Lower leg skin (tissue), 4 donors: ENCODE data around the gene TUBA3C. TPM values are rescaled to one million over a fixed set of nuclear protein-coding genes. Genes with fewer than 3 reads are reported as not detected.
"Not testable (repeated sequence)": the region's sequence is repeated elsewhere in the genome, so short reads cannot be mapped to it uniquely, and the experiment has no call there.

Source experiments
- DNase-seq, 2 donors: peaks; one replicate each; pipeline ENCODE4 v3.0.0-alpha.2; 2019; ENCODE audit warnings: low spot score in 2 of 2
- H3K4me3 ChIP-seq: fragments of 200-600 bp; sonication (generic); 2 replicates; pipeline ENCODE4 v1.5.1; 2017; ENCODE audit warnings: mild to moderate bottlenecking, low read depth; ENCODE audit not compliant: poor library complexity, severe bottlenecking
- CTCF ChIP-seq, 3 donors: fragments of 450-650 bp; IDR thresholded peaks; one replicate each; pipeline ENCODE4 v1.5.1; 2016; ENCODE audit warnings: antibody characterized with exemption in 3 of 3, mild to moderate bottlenecking in 3 of 3, moderate library complexity in 2 of 3
- POLR2A ChIP-seq, 2 donors: fragments of 450-650 bp; IDR thresholded peaks; one replicate each; pipeline ENCODE4 v1.6.1; 2016 to 2017; ENCODE audit warnings: antibody characterized with exemption in 2 of 2, mild to moderate bottlenecking in 1 of 2, moderate library complexity in 1 of 2
- WGBS, 2 donors: methylation state at CpG; one replicate each; pipeline ENCODE4 v1.1.5; 2018; 5-methylcytosine and 5-hydroxymethylcytosine counted together
- intact Hi-C: fragments of 100-400 bp; cut with DNase I; formaldehyde crosslinking; loops from one replicate; pipeline ENCODE4 v1.15.0; 2023; ENCODE audit warnings: low total_unique reads
- total RNA-seq, 4 donors: library from RNA; depleted of rRNA; stranded (reverse); fragments of >200 nt; gene quantifications; one replicate each; pipeline ENCODE4 v1.1.0, GENCODE V29; 2016

Gene TUBA3C
- total RNA-seq, 4 donors from 2014 or later = not detected

GRCh38 chr13:19178901-19179593 lies 2.6 kb downstream of the TUBA3C start:
- intact Hi-C loops = no loop called here
- no peak for TF ChIP-seq POLR2A (IDR thresholded peaks at IDR 0.05)
- no peak for TF ChIP-seq CTCF (IDR thresholded peaks at IDR 0.05)
- DNase-seq = peak in 1 of 2 donors; percentile 58
- 76 to 82% methylated on average over 15 of the region's 15 CpGs for WGBS, 2 donors
- H3K4me3 ChIP-seq = no peak overlapping the region

- intact Hi-C loops = not testable (repeated sequence)
- 84 to 86% methylated on average over 31 to 36 of the region's 36 CpGs for WGBS, 2 donors
These were observed 4.4 kb downstream of the TUBA3C start for GRCh38 chr13:19176981-19177776.

GRCh38 chr13:19173752-19174151 lies 7.9 kb downstream of the TUBA3C start:
- no peak overlapping the region for H3K4me3 ChIP-seq
- WGBS, 2 donors = 80 to 82% methylated on average over 16 of the region's 16 CpGs
- DNase-seq = no peak
- intact Hi-C loops = no loop called here
- TF ChIP-seq CTCF (IDR thresholded peaks at IDR 0.05) = no peak
- no peak for TF ChIP-seq POLR2A (IDR thresholded peaks at IDR 0.05)

More at GRCh38 chr13:19176981-19177776, 4.4 kb downstream of the TUBA3C start:
- H3K4me3 ChIP-seq = not testable (repeated sequence)
- peak in 1 of 2 donors; percentile 61 for DNase-seq

- no peak for DNase-seq
These were observed 9.0 kb downstream of the TUBA3C start for GRCh38 chr13:19172647-19173030.

GRCh38 chr13:19172007-19172646 lies 9.5 kb downstream of the TUBA3C start:
- WGBS, 2 donors = 68 to 70% methylated on average over 9 of the region's 9 CpGs
- TF ChIP-seq CTCF (IDR thresholded peaks at IDR 0.05) (no peak), POLR2A (IDR thresholded peaks at IDR 0.05) (no peak)
- H3K4me3 ChIP-seq = no peak overlapping the region
- intact Hi-C loops = no loop called here
- DNase-seq = no peak

More at GRCh38 chr13:19172647-19173030, 9.0 kb downstream of the TUBA3C start:
- intact Hi-C loops = no loop called here
- H3K4me3 ChIP-seq = no peak overlapping the region
- no peak for TF ChIP-seq POLR2A (IDR thresholded peaks at IDR 0.05)
- TF ChIP-seq CTCF (IDR thresholded peaks at IDR 0.05) = no peak
- 56 to 75% methylated on average over 6 of the region's 6 CpGs for WGBS, 2 donors

GRCh38 chr13:19171563-19171962 lies 10.1 kb downstream of the TUBA3C start:
- TF ChIP-seq CTCF (IDR thresholded peaks at IDR 0.05) (no peak), POLR2A (IDR thresholded peaks at IDR 0.05) (no peak)
- 87 to 88% methylated on average over 7 of the region's 7 CpGs for WGBS, 2 donors
- no peak for DNase-seq
- intact Hi-C loops = no loop called here
- H3K4me3 ChIP-seq = no peak overlapping the region
